Naive thymus-derived CD4-positive, alpha-beta T cell (primary cell): ENCODE data around the gene UBN2. TPM values are rescaled to one million over a fixed set of nuclear protein-coding genes. Genes with fewer than 3 reads are reported as not detected.

Experiments
- ATAC-seq: fragments of 150-1000 bp; cut with Tn5 transposase; 2 replicates; pipeline ENCODE4 v1.10.0; 2021; ENCODE audit warnings: mild to moderate bottlenecking, moderate library complexity
- CTCF ChIA-PET: fragments of 350-600 bp; sonication (Branson Sonifier 250); formaldehyde crosslinking; loops from one replicate; lab custom pipeline; 2021; ENCODE audit warnings: antibody characterized with exemption; lab: Charles Lee
- POLR2A ChIA-PET: fragments of 350-600 bp; sonication (Branson Sonifier 250); formaldehyde crosslinking; loops from one replicate; lab custom pipeline; 2021; ENCODE audit warnings: antibody characterized with exemption, inconsistent platforms; lab: Charles Lee
- DNase-seq, 9 donors: peaks; one replicate each; pipeline versions ENCODE4 v3.0.0 to v3.0.0-alpha.2; 2020 to 2022; ENCODE audit warnings: mixed read lengths in 1 of 9
- H3K27ac ChIP-seq: one replicate; pipeline ENCODE4 v1.7.0; 2013; ENCODE audit warnings: mild to moderate bottlenecking, low read depth, low read length, moderate library complexity
- H3K27me3 ChIP-seq, 2 donors: one replicate each; pipeline ENCODE4 v1.7.0; 2013; ENCODE audit warnings: low read length in 2 of 2, mild to moderate bottlenecking in 2 of 2, moderate library complexity in 2 of 2; ENCODE audit not compliant: control insufficient read depth in 2 of 2, insufficient read depth in 2 of 2
- H3K36me3 ChIP-seq, 3 experiments: 1 replicate in 2 of 3; 2 replicates in 1 of 3; pipeline ENCODE4 v1.7.0; 2013; ENCODE audit warnings: low read length in 3 of 3, mild to moderate bottlenecking in 3 of 3, moderate library complexity in 1 of 3; ENCODE audit not compliant: insufficient read depth in 3 of 3, control insufficient read depth in 2 of 3
- H3K4me1 ChIP-seq, 2 donors: one replicate each; pipeline ENCODE4 v1.7.0; 2013; ENCODE audit warnings: low read length in 2 of 2, mild to moderate bottlenecking in 2 of 2, moderate library complexity in 1 of 2; ENCODE audit not compliant: control insufficient read depth in 2 of 2, insufficient read depth in 2 of 2
- H3K4me3 ChIP-seq: 2 replicates; pipeline ENCODE4 v1.7.0; 2013; ENCODE audit warnings: mild to moderate bottlenecking, low read length
- H3K9me3 ChIP-seq, 3 experiments: 1 replicate in 2 of 3; 2 replicates in 1 of 3; pipeline ENCODE4 v1.7.0; 2013; ENCODE audit warnings: low read length in 3 of 3; ENCODE audit not compliant: control insufficient read depth in 2 of 3
- H3K27ac Mint-ChIP-seq, 9 donors: one replicate each; pipeline ENCODE4 v1.8.0; 2020 to 2022; ENCODE audit warnings: mixed read lengths in 9 of 9, mild to moderate bottlenecking in 8 of 9, moderate library complexity in 5 of 9, inconsistent platforms in 2 of 9
- H3K27me3 Mint-ChIP-seq, 5 donors: one replicate each; pipeline ENCODE4 v1.8.0; 2021 to 2022; ENCODE audit warnings: mixed read lengths in 5 of 5, mild to moderate bottlenecking in 1 of 5
- H3K36me3 Mint-ChIP-seq, 5 donors: one replicate each; pipeline ENCODE4 v1.8.0; 2020 to 2022; ENCODE audit warnings: mixed read lengths in 5 of 5, mild to moderate bottlenecking in 3 of 5, inconsistent platforms in 1 of 5
- H3K4me1 Mint-ChIP-seq, 7 donors: one replicate each; pipeline ENCODE4 v1.8.0; 2020 to 2022; ENCODE audit warnings: mixed read lengths in 7 of 7, mild to moderate bottlenecking in 3 of 7, inconsistent platforms in 1 of 7
- H3K4me3 Mint-ChIP-seq, 10 donors: one replicate each; pipeline ENCODE4 v1.8.0; 2020 to 2022; ENCODE audit warnings: mild to moderate bottlenecking in 10 of 10, mixed read lengths in 10 of 10, moderate library complexity in 6 of 10, inconsistent platforms in 2 of 10
- H3K9me3 Mint-ChIP-seq, 11 donors: one replicate each; pipeline ENCODE4 v1.8.0; 2020 to 2022; ENCODE audit warnings: mixed read lengths in 11 of 11, mild to moderate bottlenecking in 4 of 11, inconsistent platforms in 1 of 11, moderate library complexity in 1 of 11
- intact Hi-C, 2 donors: fragments of 100-400 bp; cut with micrococcal nuclease; formaldehyde crosslinking; loops; one replicate each; pipeline ENCODE4 v1.15.1; 2023
- polyA plus RNA-seq, 2 donors: library from polyadenylated mRNA; unstranded; fragments of 300-500 nt; fragmentation: Illumina TruSeq; gene quantifications; one replicate each; pipeline ENCODE4 v1.2.3, GENCODE V29; 2021
- total RNA-seq, 6 experiments: library from RNA in 5 of 6; stranded (reverse) in 5 of 6; gene quantifications; 1 replicate in 5 of 6; 2 replicates in 1 of 6; pipeline ENCODE4 v1.2.3 and lab custom pipeline; 2021 to 2026

Gene UBN2
- total and polyA plus RNA-seq, 7 experiments from 2014 or later, result 1.1 to 31.2 (median 19.3) TPM

DNA sequence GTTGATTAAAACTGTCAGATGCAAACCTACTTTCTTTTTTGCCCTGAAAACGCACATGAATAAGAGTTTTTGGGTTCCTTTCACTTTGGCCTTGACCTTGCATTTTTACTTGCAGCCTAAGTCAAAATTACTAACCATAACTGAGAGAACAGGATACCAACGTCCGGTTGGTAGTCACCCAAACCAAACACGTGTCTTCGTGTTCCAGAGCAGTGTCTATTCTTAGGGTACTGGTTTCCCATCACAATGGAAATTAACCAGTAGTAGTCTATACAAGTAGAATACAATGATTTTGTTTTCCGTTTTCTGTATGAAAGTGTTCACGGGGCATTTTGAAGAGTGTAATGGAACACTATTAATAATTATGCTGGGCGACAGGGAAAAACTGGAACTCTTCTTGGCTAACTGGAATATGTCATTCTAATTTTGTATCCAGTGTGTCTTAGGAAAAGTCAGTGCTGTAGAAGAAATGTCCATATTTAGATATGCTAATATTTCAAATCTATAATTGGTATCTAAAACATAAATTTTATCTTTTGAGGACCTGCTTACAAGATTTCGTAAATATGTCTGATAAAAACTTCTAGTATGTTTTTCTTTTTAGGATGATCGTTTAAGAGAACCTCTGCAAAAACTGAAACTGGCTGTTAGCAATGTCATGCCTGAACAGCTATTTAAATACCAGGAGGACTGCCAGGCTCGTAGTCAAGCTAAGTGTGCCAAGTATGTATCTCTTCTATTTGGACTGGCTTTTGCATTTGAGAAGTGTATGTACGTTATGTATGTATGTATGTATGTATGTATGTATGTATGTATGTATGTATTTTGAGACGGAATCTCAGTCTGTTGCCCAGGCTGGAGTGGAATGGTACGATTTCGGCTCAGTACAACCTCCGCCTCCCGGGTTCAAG, 40.9 kb downstream of the UBN2 start:
- H3K27ac Mint-ChIP-seq, result no peak overlapping the region
- POLR2A ChIA-PET, result no interaction called here
- peaks cover 0 to 46% (median 8%) of the 10 kb centered on the region in 3 experiments for H3K36me3 ChIP-seq

DNA sequence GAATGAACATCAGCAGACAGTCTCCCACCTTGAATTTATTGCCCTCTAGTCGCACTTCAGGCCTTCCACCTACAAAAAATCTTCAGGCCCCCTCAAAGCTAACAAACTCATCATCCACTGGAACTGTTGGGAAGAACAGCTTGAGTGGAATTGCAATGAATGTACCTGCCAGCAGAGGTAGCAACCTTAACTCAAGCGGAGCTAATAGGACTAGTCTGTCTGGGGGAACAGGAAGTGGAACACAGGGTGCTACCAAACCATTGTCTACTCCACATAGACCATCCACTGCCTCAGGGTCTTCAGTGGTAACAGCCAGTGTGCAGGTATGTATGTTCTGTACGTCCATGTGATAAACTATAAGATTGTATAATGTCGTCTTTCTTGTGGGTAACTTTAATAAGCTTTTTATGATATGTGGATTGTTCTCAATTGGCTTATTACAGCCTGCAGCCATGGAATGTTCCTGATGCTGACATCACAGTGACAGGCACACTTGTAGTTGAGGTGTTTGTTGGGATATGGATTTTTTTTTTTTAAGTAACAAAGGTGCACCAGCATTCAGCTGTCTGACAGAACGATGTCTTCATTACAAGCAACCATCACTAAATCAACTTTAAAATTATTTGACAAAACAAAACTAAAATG, 53.3 kb downstream of the UBN2 start:
- Mint-ChIP-seq H3K27ac (no peak overlapping the region), H3K4me3 (no peak overlapping the region), H3K4me1 (peaks cover 0 to 6% (median 0%) of the 10 kb centered on the region in 7 donors), H3K27me3 (no peaks in the 10 kb centered on the region), H3K9me3 (no peaks in the 10 kb centered on the region), H3K36me3 (peaks cover 11 to 60% (median 40%) of the 10 kb centered on the region in 5 donors)
- DNase-seq (no peak), ATAC-seq (no peak)
- Histone ChIP-seq H3K9me3 (no peaks in the 10 kb centered on the region), H3K4me1 (no peaks in the 10 kb centered on the region), H3K4me3 (no peak overlapping the region), H3K27ac (no peak overlapping the region), H3K27me3 (no peaks in the 10 kb centered on the region), H3K36me3 (peaks cover 0 to 20% (median 0%) of the 10 kb centered on the region in 3 experiments)
- intact Hi-C loops, result no loop called here
- POLR2A ChIA-PET, result no interaction called here
- CTCF ChIA-PET, result no interaction called here

More for the DNA sequence above, 40.9 kb downstream of the UBN2 start:
- peaks cover 9 to 55% (median 40%) of the 10 kb centered on the region in 5 donors for H3K36me3 Mint-ChIP-seq
- Histone ChIP-seq H3K27me3 (no peaks in the 10 kb centered on the region), H3K4me3 (no peak overlapping the region), H3K27ac (no peak overlapping the region), H3K9me3 (no peaks in the 10 kb centered on the region), H3K4me1 (no peaks in the 10 kb centered on the region)
- H3K27me3 Mint-ChIP-seq, result no peaks in the 10 kb centered on the region
- no peak for DNase-seq
- no peaks in the 10 kb centered on the region for H3K4me1 Mint-ChIP-seq
- intact Hi-C loops, result no loop called here
- CTCF ChIA-PET, result no interaction called here
- no peak for ATAC-seq
- H3K9me3 Mint-ChIP-seq, result peaks cover 0 to 1% (median 0%) of the 10 kb centered on the region in 11 donors
- no peak overlapping the region for H3K4me3 Mint-ChIP-seq

DNA sequence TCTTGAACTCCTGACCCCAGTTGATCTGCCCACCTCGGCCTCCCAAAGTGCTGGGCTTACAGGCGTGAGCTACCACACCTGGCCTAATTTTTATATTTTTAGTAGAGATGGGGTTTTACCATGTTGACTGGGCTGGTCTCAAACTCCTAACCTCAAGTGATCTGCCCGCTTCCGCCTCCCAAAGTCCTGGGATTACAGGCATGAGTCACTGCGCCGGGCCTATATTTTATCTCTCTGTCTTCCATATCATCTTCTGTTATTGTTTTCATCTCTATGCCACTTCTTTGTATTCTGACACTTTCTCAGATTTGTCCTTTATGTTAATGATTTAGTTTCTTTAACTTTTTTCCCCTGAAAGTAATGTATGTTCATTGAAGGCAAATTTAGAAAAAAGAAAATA, 55.1 kb downstream of the UBN2 start:
- peaks cover 0 to 20% (median 0%) of the 10 kb centered on the region in 3 experiments for H3K36me3 ChIP-seq
- DNase-seq (no peak), ATAC-seq (no peak)
- Mint-ChIP-seq H3K27me3 (no peaks in the 10 kb centered on the region), H3K27ac (no peak overlapping the region), H3K9me3 (no peaks in the 10 kb centered on the region), H3K4me3 (no peak overlapping the region), H3K4me1 (peaks cover 0 to 6% (median 0%) of the 10 kb centered on the region in 7 donors), H3K36me3 (peaks cover 11 to 51% (median 40%) of the 10 kb centered on the region in 5 donors)
- intact Hi-C loops, result no loop called here
- no peaks in the 10 kb centered on the region for H3K9me3 ChIP-seq
- no peaks in the 10 kb centered on the region for H3K27me3 ChIP-seq
- H3K27ac ChIP-seq, result no peak overlapping the region
- H3K4me3 ChIP-seq, result no peak overlapping the region
- no peaks in the 10 kb centered on the region for H3K4me1 ChIP-seq
- ChIA-PET POLR2A (no interaction called here), CTCF (interaction anchor here (0.7 kb wide), 1 partner anchor 140 kb away, joined by 3 read pairs; no protein-coding TSS in a partner anchor)

DNA sequence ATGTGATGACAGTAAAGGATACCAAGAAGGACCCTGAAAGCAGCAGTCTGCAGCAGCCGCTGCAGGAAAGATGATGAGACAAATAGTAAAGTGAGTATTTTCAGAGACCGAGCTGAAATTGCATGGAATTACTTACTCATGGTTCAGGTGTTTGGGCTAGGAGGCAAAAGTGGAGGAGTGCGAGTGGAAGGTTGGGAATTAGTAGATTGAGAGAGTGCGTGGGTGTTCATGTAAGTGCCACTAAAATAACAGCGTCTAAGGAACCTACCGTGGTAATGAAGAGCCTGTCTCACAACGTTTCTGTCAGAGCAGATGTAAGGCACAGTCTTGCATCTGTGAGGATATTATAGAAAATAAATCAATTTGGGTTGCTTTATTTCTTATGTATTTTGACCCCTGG, 61.8 kb downstream of the UBN2 start:
- Histone ChIP-seq H3K27ac (no peak overlapping the region), H3K4me3 (no peak overlapping the region), H3K36me3 (peaks cover 0 to 4% (median 4%) of the 10 kb centered on the region in 3 experiments), H3K4me1 (no peaks in the 10 kb centered on the region), H3K9me3 (no peaks in the 10 kb centered on the region), H3K27me3 (no peaks in the 10 kb centered on the region)
- no peak for ATAC-seq
- Mint-ChIP-seq H3K36me3 (peaks cover 7 to 31% (median 29%) of the 10 kb centered on the region in 5 donors), H3K4me3 (no peak overlapping the region), H3K27ac (peak overlapping the region in 1 of 9 donors; percentile 11), H3K4me1 (no peaks in the 10 kb centered on the region), H3K9me3 (no peaks in the 10 kb centered on the region), H3K27me3 (no peaks in the 10 kb centered on the region)
- ChIA-PET CTCF (no interaction called here), POLR2A (no interaction called here)
- intact Hi-C loops, result no loop called here
- DNase-seq, result no peak

DNA sequence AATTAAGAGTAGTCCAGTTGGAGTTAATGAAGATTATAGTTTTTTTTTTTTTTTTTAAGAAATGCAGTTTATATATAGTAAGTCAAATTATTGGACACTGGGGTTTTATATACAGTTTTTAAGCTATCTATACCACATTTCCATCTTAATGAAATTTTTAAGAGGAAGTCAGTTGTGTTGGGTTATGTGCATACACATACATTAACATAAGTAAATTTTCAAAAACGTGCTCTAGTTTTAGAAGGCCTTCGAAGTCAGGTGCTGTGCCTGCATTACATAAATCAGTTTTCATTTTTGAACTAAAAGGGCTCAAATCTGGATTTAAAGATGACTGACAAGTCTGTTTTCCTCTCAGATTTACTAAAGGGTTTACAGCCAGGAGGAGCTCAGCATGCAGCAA, 62.5 kb downstream of the UBN2 start:
- Histone ChIP-seq H3K27me3 (no peaks in the 10 kb centered on the region), H3K4me1 (no peaks in the 10 kb centered on the region), H3K4me3 (no peak overlapping the region), H3K36me3 (peaks cover 0 to 4% (median 4%) of the 10 kb centered on the region in 3 experiments), H3K27ac (no peak overlapping the region), H3K9me3 (no peaks in the 10 kb centered on the region)
- Mint-ChIP-seq H3K27ac (no peak overlapping the region), H3K4me3 (no peak overlapping the region), H3K9me3 (no peaks in the 10 kb centered on the region), H3K4me1 (no peaks in the 10 kb centered on the region), H3K27me3 (no peaks in the 10 kb centered on the region), H3K36me3 (peaks cover 7 to 27% (median 26%) of the 10 kb centered on the region in 5 donors)
- intact Hi-C loops, result no loop called here
- DNase-seq (no peak), ATAC-seq (no peak)
- POLR2A ChIA-PET, result no interaction called here
- CTCF ChIA-PET, result no interaction called here

DNA sequence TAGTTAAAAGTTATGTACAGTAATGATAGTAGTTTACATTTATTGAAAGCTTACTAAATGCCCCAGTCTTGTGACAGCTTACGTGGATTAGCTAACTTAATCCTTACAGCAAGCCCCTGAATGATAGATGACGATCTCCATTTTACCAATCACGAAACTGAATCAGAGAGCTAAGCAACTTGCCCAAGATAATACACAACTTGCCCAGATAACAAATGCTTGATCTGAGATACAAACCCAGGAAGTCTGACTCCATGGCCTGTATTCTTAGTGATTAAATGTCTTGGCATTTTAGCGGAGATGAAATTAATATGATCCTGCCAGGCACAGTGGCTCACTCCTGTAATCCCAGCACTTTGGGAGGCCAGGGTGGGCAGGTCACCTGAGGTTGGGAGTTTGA, 63.2 kb downstream of the UBN2 start:
- no peak overlapping the region for H3K4me3 Mint-ChIP-seq

More for the DNA sequence above, 63.2 kb downstream of the UBN2 start:
- Mint-ChIP-seq H3K4me1 (no peaks in the 10 kb centered on the region), H3K27me3 (no peaks in the 10 kb centered on the region), H3K9me3 (no peaks in the 10 kb centered on the region), H3K36me3 (peaks cover 7 to 27% (median 24%) of the 10 kb centered on the region in 5 donors), H3K27ac (no peak overlapping the region)
- Histone ChIP-seq H3K36me3 (peaks cover 0 to 4% (median 4%) of the 10 kb centered on the region in 3 experiments), H3K27me3 (no peaks in the 10 kb centered on the region), H3K9me3 (no peaks in the 10 kb centered on the region), H3K4me3 (no peak overlapping the region), H3K27ac (no peak overlapping the region), H3K4me1 (no peaks in the 10 kb centered on the region)
- intact Hi-C loops, result no loop called here
- no peak for ATAC-seq
- no peak for DNase-seq
- POLR2A ChIA-PET, result no interaction called here
- CTCF ChIA-PET, result no interaction called here
